K562 (cell line): ENCODE data around the gene PDE4D. TPM values are rescaled to one million over a fixed set of nuclear protein-coding genes. Genes with fewer than 3 reads are reported as not detected.

Source experiments
- HNRNPUL1 ChIP-seq: fragments of 200-400 bp; formaldehyde crosslinking; IDR thresholded peaks from 2 replicates; pipeline ENCODE4 v1.6.1; 2017; ENCODE audit warnings: low read length
- MAZ ChIP-seq, 2 experiments: fragments of 450-650 bp in 1 of 2; sonication (generic) in 1 of 2; formaldehyde crosslinking; IDR thresholded peaks in 1 of 2; conservative IDR thresholded peaks in 1 of 2; 2 replicates each; pipeline versions ENCODE4 v1.4.0 to v1.5.0; 2020; ENCODE audit warnings: mild to moderate bottlenecking in 1 of 2, missing genetic modification reagents in 1 of 2
- MED1 ChIP-seq: sonication (generic); formaldehyde crosslinking; IDR thresholded peaks from 2 replicates; pipeline ENCODE4 v1.8.1; 2023; ENCODE audit warnings: missing genetic modification reagents, borderline replicate concordance
- MIER1 ChIP-seq: fragments of 450-650 bp; IDR thresholded peaks from 2 replicates; pipeline ENCODE4 v1.6.1; 2016; ENCODE audit warnings: antibody characterized with exemption, mild to moderate bottlenecking, low read depth
- PHB2 ChIP-seq: fragments of 450-650 bp; IDR thresholded peaks from 2 replicates; pipeline ENCODE4 v1.6.1; 2017; ENCODE audit warnings: low read depth
- SNIP1 ChIP-seq: fragments of 450-650 bp; IDR thresholded peaks from 2 replicates; pipeline ENCODE4 v1.7.1; 2017; ENCODE audit warnings: low read depth, mild to moderate bottlenecking
- TFAP4 ChIP-seq: sonication (generic); formaldehyde crosslinking; IDR thresholded peaks from 2 replicates; pipeline ENCODE4 v1.8.0; 2022; ENCODE audit warnings: missing genetic modification reagents, mild to moderate bottlenecking, moderate library complexity, borderline replicate concordance
- THAP7 ChIP-seq: fragments of 250-450 bp; sonication (Bioruptor Pico); IDR thresholded peaks from 2 replicates; pipeline ENCODE4 v1.5.0; 2021
- ZNF174 ChIP-seq: fragments of 250-450 bp; sonication (Bioruptor Pico); IDR thresholded peaks from 2 replicates; pipeline ENCODE4 v1.4.0; 2020; ENCODE audit warnings: mild to moderate bottlenecking
- polyA plus RNA-seq, 8 experiments: library from polyadenylated mRNA; depleted of rRNA in 4 of 8; stranded (reverse) in 5 of 8; unstranded in 3 of 8; fragments of >200 nt; fragmentation: Nextera tagmentation in 2 of 8; fragmentation: Illumina TruSeq in 1 of 8; extraction: Ambion mirVana in 2 of 8; extraction: Trizol in 1 of 8; gene quantifications; 2 replicates each; pipeline versions ENCODE4 v1.2.1 to v1.2.3, GENCODE V29; 2011 to 2014; ENCODE audit warnings: inconsistent platforms in 1 of 8, missing spikeins in 1 of 8
- total RNA-seq, 7 experiments: library from RNA; depleted of rRNA in 6 of 7; stranded (reverse); fragments of >200 nt in 6 of 7; fragmentation: Illumina TruSeq in 2 of 7; extraction: Trizol in 2 of 7; gene quantifications; 2 replicates each; pipeline versions ENCODE4 v1.2.1 to v1.2.3, GENCODE V29; 2011 to 2021; ENCODE audit warnings: low replicate concordance in 1 of 7
- TF ChIP-seq, protein P1 (sequence below): fragments of 450-650 bp; IDR thresholded peaks from 2 replicates; pipeline ENCODE4 v1.6.1; 2016; ENCODE audit warnings: low read depth
- TF ChIP-seq, protein P2 (sequence below): fragments of 250-450 bp; sonication (Bioruptor Pico); IDR thresholded peaks from 2 replicates; pipeline ENCODE4 v1.8.0; 2021; ENCODE audit warnings: moderate library complexity, mild to moderate bottlenecking, inconsistent platforms

The PDE4D gene
- total and polyA plus RNA-seq, 9 of the 15 experiments (the other 6 are each of a cell fraction or from before 2014, with no cell fraction given) = 0.04 to 0.46 (median 0.13) TPM

DNA sequence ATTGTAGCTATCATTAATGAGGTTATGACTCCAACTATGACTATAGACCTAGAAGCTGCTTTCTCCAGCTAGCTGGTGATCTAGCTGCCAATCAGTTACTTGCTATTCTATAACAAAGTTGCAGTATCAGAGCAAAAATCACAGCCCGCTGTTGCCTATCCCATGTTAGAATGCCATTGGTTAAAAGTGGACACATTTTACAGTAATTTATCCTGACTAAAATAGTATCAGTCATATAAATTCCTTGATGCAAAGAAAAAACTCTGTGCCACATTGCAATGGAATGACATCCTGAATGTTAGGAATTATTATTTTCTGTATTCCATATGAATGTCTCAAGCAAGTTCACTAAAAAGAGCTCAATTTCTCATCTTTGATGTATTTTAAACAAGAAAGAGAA is 626.5 kb downstream of the PDE4D start (continued):
- TF ChIP-seq, protein P1, sequence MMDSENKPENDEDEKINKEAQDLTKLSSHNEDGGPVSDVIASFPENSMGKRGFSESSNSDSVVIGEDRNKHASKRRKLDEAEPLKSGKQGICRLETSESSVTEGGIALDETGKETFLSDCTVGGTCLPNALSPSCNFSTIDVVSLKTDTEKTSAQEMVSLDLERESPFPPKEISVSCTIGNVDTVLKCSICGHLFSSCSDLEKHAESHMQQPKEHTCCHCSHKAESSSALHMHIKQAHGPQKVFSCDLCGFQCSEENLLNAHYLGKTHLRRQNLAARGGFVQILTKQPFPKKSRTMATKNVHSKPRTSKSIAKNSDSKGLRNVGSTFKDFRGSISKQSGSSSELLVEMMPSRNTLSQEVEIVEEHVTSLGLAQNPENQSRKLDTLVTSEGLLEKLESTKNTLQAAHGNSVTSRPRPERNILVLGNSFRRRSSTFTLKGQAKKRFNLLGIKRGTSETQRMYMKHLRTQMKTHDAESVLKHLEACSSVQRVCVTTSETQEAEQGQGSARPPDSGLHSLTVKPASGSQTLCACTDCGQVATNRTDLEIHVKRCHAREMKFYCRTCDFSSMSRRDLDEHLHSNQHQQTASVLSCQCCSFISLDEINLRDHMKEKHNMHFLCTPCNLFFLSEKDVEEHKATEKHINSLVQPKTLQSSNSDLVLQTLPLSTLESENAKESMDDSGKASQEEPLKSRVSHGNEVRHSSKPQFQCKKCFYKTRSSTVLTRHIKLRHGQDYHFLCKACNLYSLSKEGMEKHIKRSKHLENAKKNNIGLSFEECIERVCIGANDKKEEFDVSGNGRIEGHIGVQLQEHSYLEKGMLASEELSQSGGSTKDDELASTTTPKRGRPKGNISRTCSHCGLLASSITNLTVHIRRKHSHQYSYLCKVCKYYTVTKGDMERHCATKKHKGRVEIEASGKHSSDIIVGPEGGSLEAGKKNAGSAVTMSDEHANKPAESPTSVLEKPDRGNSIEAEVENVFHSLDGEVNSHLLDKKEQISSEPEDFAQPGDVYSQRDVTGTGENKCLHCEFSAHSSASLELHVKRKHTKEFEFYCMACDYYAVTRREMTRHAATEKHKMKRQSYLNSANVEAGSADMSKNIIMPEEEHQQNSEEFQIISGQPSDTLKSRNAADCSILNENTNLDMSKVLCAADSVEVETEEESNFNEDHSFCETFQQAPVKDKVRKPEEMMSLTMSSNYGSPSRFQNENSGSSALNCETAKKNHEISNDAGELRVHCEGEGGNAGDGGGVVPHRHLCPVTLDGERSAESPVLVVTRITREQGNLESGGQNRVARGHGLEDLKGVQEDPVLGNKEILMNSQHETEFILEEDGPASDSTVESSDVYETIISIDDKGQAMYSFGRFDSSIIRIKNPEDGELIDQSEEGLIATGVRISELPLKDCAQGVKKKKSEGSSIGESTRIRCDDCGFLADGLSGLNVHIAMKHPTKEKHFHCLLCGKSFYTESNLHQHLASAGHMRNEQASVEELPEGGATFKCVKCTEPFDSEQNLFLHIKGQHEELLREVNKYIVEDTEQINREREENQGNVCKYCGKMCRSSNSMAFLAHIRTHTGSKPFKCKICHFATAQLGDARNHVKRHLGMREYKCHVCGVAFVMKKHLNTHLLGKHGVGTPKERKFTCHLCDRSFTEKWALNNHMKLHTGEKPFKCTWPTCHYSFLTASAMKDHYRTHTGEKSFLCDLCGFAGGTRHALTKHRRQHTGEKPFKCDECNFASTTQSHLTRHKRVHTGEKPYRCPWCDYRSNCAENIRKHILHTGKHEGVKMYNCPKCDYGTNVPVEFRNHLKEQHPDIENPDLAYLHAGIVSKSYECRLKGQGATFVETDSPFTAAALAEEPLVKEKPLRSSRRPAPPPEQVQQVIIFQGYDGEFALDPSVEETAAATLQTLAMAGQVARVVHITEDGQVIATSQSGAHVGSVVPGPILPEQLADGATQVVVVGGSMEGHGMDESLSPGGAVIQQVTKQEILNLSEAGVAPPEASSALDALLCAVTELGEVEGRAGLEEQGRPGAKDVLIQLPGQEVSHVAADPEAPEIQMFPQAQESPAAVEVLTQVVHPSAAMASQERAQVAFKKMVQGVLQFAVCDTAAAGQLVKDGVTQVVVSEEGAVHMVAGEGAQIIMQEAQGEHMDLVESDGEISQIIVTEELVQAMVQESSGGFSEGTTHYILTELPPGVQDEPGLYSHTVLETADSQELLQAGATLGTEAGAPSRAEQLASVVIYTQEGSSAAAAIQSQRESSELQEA = no peak
- TF ChIP-seq THAP7 (CRISPR knock-in tag) = no peak
- TF ChIP-seq, protein P2, sequence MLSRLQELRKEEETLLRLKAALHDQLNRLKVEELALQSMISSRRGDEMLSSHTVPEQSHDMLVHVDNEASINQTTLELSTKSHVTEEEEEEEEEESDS (CRISPR knock-in tag) = no peak
- no peak for TF ChIP-seq ZNF174
- TF ChIP-seq HNRNPUL1 = no peak
- TF ChIP-seq MAZ (CRISPR knock-in tag; conservative IDR thresholded peaks at IDR 0.05 in 1 of 2, IDR thresholded peaks at IDR 0.05 in 1 of 2) = no peak
- no peak for TF ChIP-seq TFAP4 (CRISPR knock-in tag)
- no peak for TF ChIP-seq PHB2
- TF ChIP-seq SNIP1 = no peak
- no peak for TF ChIP-seq MIER1
- no peak for TF ChIP-seq MED1
